HG03571 (cell line): ENCODE measurements around the gene IRAG1.
"Not testable (repeated sequence)": the region's sequence is repeated elsewhere in the genome, so short reads cannot be mapped to it uniquely, and the experiment has no call there.

Experiments
- ATAC-seq: cut with Tn5 transposase; IDR thresholded peaks from one replicate; pipeline ENCODE4 v1.9.1; 2021; ENCODE audit not compliant: unreplicated experiment

The IRAG1 gene

DNA sequence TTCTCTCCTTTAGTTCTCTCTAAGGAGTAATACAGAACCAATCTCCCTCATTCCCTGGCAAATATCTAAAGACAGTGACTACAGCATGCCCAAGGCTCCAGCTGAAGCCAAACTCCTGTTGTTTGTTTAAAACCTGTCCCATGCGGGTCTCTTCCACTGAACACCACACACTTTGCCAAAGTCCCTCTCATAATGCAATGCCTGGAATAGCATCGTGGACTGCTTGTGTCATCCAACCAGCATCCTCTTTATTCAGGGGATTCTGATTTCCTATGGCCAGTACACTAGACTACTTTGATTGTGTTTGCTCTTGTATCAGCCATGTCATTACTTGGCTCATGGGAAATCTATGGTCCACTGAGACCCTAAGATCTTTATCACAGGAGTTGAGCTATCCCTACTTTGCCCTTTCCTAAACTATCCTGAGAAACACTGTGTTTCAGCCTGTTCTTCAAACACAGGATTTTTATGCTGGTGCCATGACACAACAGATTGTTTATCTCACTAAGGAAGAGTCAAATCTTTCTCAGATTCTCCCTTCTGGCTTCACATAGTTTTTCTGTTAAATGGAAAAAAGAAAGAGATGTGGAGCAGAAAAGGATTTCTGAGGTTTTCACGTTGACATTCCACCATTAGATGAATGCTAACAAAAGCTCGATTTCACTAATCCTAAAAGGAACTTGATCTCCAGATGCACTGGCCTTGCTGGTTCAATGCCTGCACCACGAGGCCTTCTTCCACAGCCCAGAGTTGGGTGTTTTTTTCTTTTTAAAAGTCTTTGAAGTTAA lies 15.9 kb upstream of the IRAG1 start:
- ATAC-seq: no peak

DNA sequence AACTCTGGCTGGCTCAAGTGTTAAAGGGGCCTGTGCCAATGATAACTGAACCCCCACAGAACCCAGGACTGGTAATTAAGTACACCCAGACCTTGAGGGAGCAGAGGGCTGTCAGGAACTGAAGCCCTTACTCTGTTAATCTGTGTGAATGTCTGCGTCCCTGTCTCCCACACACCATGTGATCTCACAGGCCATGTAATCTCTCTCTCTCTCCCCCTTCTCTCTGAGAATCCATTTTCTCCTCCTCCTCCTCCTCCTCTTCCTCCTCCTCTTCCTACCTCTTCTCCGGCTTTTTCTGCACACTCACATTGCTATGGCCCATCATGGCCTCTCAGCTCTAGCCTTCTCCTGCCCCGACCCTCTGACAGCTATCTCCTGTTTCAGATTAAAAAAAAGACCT lies 14.6 kb upstream of the IRAG1 start:
- no peak for ATAC-seq

DNA sequence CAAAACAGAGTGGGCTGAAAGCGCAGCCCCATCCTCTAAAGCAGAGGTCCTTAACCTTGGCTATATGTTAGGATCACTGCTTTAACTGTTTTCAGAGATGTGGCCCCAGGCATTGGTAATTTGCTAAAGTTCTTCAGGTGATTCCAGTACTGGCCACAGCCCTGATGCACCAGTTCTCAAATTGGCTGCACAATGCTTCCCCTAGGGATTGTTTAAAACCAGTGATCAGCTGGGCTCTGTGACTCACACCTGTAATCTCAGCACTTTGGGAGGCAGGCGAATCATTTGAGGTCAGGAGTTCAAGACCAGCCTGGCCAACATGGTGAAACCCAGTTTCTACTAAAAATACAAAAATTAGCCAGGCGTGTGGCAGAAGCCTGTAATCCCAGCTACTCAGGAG lies 8.4 kb upstream of the IRAG1 start:
- ATAC-seq: no peak

DNA sequence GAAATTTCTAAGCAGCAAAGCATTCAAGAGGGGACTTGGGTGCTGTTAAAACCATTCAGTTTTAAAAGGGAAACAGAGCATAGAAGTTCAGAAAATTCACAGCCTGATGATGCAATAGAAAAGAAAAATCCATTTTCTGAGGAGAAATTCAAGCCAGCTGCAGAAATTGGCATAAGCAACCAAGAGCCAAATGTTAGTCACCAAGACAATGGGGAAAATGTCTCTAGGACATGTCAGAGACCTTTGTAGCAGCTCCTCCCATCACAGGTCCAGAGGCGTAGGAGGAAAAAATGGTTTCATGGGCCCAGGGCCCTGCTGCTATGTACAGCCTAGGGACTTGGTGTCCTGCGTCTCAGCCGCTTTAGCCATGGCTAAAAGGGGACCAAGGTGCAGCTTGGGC lies 5.5 kb upstream of the IRAG1 start:
- ATAC-seq: no peak

DNA sequence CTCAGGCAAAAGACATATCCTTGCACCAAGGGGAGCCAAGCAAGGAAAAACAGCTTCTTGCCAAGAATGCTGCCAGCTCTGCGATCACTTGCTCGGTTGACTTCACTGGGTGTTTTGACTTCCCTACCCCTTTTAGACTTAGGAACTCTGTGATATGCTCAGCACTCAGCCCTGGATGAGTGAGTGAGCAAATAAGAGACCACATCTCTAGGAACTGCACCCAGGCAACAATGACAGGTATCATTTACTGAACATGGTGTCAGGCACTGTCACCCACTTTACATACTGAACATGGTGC lies 3.7 kb upstream of the IRAG1 start:
- ATAC-seq: no peak

DNA sequence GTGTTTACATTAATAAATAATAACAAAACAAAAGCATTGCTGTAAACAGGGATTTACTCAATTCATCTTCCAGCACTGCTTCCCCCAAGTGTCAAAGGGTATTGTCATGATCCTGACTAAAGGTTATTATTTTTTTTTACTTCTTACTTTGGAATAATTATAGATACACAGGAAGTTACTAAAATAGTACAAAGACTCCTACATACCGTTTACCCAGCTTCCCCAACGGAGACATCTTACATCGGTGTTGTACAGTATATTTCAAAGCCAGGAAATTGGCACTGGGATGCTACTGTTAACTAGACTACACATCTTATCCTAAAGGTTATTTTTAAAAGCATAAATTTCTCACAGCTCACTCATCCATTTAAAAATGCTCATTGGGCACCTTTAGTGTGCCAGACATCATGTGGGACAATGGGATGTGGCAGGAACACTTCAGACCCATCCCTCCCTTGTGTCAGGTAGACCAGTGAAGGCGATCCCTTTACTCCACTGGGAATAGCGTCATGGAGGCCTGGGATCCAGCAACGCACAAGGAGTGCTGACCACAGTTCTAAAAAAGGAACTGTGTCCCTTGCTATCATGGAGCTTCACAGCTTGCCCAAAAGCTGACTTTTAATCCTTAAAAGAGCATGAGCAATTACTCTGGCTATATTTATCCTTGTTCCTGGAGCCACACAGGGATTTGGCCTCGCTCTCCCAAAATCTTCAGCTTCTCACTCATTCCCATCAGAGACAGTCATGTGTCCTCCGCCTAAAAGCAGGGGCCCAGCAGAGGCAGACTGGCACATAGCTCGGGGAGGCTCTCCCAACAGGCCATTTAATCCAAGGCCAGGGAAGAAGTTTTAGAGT lies 3.1 kb upstream of the IRAG1 start:
- ATAC-seq: no peak

DNA sequence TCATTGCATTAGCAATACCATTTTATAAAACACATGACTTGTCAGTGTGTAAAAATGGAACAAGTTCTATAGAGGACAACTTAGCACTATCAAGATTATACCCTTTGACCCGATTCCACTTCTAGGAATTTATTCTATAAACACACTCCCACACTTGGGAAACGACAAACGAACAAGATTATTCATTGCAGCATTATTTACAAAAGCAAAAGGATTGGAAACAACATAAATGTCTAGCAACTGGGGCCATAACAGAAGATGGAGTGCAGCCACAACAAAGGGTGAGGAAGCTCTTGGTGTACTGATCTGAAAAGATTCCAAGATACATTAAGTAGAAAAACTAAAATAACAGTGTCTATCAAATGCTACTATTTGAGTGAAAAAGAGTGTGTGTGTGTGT lies 2.3 kb upstream of the IRAG1 start:
- ATAC-seq: no peak

DNA sequence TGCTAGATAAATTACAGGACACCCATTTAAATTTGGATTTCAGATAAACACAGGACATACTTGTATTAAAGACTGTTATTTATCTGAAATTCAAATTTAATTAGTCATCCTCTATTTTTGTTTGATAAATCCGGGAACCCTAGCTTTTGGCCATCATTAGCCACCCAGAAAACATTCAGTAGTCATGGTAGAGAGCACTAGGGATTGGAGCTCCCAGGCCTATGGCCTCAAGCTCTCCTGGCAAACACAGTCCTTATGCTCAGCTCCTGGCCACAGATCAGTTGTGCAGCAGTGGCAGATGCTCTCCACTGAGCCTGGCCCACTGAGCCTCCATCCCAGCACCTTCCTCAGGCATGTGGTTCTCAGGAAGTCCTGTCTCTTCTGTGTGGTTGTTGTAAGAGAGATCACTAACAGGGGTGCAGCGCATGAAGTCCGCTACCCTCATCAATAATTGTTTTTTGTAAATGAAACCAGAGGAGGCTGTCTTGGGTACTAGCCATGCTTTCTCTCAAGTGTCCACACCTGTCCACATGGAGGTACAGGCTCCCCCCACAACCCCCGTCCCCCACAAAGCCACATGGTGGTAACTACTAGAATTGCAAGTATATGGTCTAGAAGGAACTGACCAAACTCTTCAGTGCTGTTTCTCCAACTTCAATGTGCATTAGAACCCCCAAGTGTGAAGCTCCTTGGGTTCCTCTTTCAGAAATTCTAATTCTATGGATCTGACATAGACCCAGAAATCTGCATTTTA lies 1.1 kb upstream of the IRAG1 start:
- no peak for ATAC-seq

DNA sequence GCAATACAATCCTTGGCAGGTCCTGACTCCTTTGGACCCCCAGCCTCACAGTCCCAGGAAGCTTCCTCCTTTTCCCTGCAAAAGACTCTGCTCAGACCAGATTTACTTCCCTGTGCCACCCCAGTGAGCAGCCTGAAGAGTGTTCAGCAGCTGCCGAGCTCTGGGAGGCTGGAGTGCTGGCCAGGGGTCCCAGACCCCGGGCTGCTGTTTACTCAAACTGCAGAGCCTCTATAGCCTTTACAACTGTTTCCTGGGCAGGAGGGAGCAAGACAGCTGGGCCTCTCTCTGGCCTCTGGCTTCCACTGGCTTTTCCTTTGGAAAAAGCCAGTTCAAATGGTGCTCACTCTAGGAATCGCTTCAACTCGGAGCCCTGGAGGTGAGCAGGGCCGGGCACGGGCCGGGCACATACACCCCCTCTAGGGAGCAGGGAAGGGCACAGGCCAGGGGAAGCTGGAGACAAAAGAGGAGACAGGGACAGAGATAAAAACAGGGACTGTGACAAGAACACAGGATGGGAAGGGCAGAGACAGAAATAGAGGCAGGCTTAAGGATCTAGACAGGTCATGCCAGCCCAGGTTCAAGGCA lies 932 bp downstream of the IRAG1 start:
- ATAC-seq: no peak

DNA sequence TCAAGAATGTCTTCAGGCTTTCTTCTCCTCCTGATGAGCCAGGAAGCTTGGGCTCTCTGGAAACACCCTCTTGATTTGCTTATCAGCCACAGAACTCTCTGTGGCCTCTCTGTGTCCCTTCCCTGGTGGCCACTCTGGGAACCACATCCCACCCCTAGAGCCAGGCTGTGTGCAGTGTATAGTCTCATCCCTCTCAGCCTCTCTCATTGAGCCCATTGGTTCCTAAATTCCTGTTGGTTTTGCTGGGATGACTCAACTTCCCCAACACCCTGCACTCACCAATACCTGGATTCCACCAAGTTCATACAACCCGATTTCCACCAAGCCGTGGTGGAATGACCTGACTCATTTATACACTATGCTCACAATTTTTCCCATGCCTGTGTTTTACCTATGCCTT lies 5.2 kb downstream of the IRAG1 start:
- ATAC-seq: no peak

DNA sequence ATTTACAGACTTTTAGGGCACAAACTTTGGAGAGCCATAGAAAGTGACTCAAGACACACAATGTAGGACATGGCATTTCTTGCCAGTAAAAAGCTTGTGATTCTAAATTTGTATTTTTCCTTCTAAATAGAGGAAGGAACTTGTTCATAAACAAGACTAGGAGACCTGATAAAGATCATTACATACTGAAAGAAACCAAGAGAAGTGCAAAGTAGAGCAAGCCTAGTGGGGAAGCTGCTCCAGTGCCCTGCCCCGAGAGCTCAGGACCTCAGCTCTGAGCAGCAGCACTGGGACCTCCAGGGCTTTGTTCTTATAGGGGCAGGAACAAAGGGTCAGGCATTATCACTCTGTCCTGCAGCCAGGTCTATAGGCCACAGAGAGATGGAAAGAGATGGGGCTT lies 7.2 kb downstream of the IRAG1 start:
- ATAC-seq: no peak

DNA sequence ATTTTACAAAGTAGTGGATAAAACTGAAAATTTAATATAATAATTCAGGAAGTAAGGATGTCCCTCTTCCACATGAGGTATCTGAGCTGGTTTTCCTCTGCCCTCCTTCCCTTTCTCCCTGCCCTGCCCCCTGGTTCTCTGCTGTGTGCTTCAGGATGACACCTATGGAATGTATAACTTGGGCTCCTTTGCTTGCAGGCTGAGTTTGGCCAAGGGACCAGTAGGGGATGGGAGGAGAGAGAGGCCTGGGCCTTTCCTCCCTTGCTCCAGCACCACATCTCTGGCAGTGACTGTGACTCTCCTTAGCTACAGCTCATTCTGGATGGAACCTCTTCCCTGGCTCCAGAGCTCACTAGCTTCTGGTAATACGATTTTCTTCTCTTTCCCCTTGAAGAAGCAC lies 10.1 kb downstream of the IRAG1 start:
- no peak for ATAC-seq

DNA sequence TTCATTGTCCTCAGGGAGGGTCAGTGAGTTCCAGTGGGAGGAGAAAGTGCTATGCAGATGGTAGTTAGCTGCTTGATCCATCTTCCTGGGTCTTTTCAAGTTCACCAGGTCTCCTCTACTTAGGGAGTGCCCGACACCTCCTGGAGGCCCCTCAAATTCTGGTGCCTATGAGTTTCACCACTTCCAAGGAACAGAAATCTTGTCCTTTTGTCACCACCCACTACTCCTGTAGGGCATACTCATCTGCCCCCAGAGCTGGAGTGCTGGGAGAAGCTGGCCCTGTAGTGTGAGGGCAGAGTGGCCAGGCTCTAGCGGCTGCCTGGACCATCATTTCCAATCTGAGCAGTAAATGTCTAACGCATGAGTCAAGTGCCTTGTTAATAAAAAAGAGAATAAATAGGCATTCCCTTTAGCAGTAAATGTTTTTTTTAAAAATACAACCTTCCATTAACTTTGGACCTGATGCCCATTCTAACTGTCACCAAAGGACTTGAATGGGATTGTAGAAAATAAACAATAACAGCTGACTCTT lies 12.5 kb downstream of the IRAG1 start:
- no peak for ATAC-seq

DNA sequence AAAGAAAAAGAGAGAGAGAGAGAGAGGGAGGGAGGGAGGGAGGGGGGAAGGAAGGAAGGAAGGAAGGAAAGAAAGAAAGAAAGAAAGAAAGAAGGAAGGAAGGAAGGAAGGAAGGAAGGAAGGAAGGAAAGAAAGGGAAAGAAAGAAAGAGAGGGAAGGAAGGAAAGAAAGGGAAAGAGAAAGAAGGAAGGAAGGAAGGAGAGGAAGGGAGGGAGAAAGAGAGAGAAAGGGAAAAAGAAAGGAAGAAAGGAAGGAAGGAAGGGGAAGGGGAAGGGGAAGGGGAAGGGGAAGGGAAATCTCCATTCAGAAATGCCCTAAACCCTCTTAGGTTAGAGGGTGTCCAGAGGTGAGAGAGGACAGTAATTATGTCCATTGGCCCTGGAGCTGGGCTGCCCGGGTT lies 13.3 kb downstream of the IRAG1 start:
- ATAC-seq: not testable (repeated sequence)

DNA sequence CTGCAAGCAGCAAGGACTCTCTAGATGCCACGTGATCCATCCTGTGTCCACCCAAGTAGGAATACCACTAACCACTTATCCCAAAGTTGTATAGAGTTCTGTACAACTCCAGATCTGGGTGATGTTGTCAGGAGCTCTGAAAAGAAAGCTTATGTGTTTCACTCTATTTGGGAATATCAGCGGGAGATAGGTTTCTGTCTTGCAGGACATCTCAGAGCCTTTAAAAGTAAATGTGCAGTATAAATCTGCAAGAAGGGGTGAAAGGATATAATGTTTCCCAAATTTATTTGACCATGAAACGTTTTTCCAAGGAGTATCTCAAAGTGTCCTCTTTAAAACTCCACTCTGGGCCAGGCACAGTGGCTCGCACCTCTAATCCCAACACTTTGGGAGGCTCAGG lies 13.9 kb downstream of the IRAG1 start:
- no peak for ATAC-seq

DNA sequence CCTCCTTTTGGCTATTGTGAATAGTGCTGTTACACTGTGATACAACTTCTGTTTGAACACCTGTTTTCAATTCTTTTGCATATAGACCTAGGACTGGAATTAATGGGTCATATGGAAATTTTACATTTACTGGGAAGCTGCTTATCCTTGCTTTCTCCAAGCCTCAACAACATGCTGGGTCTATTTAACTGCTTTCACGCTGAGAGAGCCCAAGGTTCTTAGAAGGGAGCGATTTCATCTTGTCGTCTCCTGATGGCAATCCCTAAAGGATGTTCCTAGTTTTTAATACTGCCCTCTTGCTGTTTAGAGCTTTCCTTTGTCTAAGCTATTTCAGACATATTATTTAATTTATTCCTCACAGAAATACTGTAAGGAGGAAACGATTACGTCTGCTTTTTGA lies 15.5 kb downstream of the IRAG1 start:
- ATAC-seq: no peak

DNA sequence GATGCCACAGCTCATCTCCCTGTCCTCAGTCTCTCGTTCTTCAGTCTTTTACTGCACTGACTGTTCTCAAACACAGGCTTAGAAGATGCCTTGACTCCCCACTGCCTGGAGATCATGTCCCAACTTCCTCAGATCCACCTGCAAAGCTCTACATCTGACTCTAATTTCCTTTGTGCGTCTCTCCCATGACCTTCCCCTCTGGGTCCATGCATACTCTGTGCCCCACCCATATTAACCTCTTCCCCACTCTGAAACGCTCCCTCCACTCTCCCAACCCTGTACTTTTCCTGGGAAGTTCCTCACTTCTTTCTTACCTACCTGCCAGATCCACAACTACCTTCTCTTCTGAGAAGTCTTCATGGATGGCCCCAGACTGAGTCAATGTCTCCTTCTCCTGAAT lies 16.6 kb downstream of the IRAG1 start:
- ATAC-seq: no peak

DNA sequence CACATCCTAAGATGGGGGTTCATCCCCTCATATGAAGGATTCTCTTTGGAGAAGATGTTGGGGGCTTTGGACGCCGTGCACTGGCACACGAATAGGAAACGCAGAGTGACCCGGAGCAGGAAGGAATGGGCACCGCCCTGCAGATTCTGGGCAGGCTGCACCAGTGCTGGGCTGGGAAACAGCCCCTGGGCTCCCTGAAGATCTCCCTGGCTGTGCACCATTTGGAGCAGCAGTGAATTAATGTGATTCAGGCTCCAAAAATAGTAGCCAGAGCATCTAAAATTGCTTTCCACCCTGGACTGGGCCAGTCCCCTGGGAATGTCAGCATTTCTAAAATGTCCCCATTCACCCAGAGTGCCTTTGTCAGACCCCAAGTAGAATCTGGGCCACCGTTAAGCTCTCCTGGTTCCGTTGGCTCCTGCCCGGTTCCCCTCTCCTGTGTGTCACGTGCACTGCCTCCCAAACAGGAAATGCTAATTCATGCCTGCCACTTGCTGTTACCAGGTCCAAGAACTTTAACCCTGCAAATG lies 18.6 kb downstream of the IRAG1 start:
- no peak for ATAC-seq

DNA sequence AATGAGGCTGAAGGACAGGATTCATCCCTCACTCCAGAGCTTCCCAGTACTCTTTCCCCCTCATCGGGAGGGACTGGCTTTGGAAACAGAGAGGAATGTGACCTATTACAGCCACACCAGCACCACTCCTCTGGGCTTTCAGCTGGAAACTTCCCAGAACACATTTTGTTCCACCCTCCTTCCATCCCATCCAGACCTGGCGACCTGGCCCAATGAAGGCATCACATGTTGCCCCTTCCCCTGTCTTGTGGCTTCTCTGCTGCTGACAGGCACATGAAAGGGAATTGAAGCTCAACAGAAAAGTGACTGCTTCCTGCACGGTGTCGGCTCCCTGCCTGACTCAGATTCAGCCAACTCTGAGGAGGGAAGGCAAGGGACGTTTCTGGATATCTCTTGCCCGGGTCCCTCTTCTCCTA lies 19.1 kb downstream of the IRAG1 start:
- no peak for ATAC-seq

DNA sequence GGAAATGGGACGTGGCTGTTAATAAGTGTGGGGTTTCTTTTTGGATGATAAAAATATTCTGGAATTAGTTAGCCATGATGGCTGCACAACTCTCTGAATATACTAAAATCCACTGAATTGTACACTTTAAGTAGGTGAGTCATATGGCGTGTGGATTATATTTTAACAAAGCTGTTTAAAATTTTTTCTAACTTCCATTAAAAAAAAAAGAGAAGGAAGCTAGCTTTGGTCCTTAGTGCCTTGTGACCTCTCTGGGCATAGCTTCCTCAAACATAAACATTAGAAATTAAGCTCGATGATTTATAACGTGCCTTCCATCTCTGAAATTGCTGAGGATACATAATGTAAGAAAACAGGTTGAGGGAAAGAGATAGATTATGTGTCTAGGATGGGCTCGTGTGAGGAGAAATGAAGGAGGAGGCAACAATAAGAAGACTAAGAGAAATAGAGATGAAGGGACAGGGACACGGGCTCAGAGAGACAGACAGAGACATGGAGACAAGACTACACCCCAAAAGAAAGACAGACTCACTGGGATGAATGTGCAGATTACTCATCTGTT lies 20.0 kb downstream of the IRAG1 start:
- no peak for ATAC-seq

DNA sequence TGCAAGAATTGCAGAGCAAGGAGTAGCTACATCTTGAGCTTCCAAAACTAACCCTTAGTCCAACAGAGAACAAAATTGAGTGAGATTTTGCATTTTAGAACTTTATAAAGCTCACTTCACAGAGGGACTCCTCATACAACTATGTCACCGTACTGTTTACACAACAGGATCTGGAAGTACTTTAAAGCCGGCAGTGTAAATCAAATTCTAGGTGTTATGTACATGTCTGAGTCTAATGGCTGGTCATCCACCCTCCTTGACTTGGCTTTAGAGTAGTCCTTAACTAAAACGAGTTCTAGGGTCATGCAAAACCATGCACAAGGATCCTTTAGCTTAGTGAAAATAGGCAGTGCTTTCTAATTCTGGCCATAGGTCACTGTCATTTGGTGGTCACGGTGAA lies 23.5 kb downstream of the IRAG1 start:
- no peak for ATAC-seq
